GM18505 (cell line): Measurements from ENCODE around the gene RPN1.
"Not testable (repeated sequence)": the region's sequence is repeated elsewhere in the genome, so short reads cannot be mapped to it uniquely, and the experiment has no call there.

Experiments
- ATAC-seq: cut with Tn5 transposase; IDR thresholded peaks from one replicate; pipeline ENCODE4 v1.9.1; 2021; ENCODE audit not compliant: unreplicated experiment
- POLR2A ChIP-seq: IDR thresholded peaks from 4 replicates; pipeline ENCODE4 v1.6.1; 2011; ENCODE audit warnings: borderline replicate concordance; ENCODE audit not compliant: insufficient read depth, insufficient read length; ENCODE audit errors: extremely low read depth

Gene RPN1

GRCh38 chr3:128607710-128608048, 42.9 kb downstream of the RPN1 start:
- TF ChIP-seq POLR2A: no peak
- no peak for ATAC-seq

- no peak for ATAC-seq
- TF ChIP-seq POLR2A: no peak
These were observed 44.5 kb downstream of the RPN1 start for GRCh38 chr3:128606094-128606493.

- no peak for ATAC-seq
- TF ChIP-seq POLR2A: no peak
These were observed 45.2 kb downstream of the RPN1 start for GRCh38 chr3:128605091-128606046.

GRCh38 chr3:128603811-128604775, 46.5 kb downstream of the RPN1 start:
- no peak for TF ChIP-seq POLR2A
- no peak for ATAC-seq

- no peak for TF ChIP-seq POLR2A
- ATAC-seq: no peak
These were observed 47.3 kb downstream of the RPN1 start for GRCh38 chr3:128603313-128603712.

GRCh38 chr3:128598884-128599664, 51.5 kb downstream of the RPN1 start:
- TF ChIP-seq POLR2A: no peak
- no peak for ATAC-seq

- no peak for TF ChIP-seq POLR2A
These were observed 52.7 kb downstream of the RPN1 start for GRCh38 chr3:128597900-128598299.

GRCh38 chr3:128592864-128593263, 57.8 kb downstream of the RPN1 start:
- no peak for TF ChIP-seq POLR2A
- ATAC-seq: no peak

More at GRCh38 chr3:128597900-128598299, 52.7 kb downstream of the RPN1 start:
- ATAC-seq: no peak

GRCh38 chr3:128591738-128592426, 58.7 kb downstream of the RPN1 start:
- no peak for ATAC-seq
- TF ChIP-seq POLR2A: no peak

GRCh38 chr3:128590948-128591347, 59.7 kb downstream of the RPN1 start:
- ATAC-seq: no peak
- TF ChIP-seq POLR2A: no peak

GRCh38 chr3:128589985-128590384, 60.6 kb downstream of the RPN1 start:
- not testable (repeated sequence) for ATAC-seq

GRCh38 chr3:128588147-128588546, 62.5 kb downstream of the RPN1 start:
- no peak for TF ChIP-seq POLR2A
- no peak for ATAC-seq
